MM.1S (cell line): Measurements from ENCODE around the gene KLF1.

ENCODE experiments used
- DNase-seq: peaks from one replicate; pipeline ENCODE4 v3.0.0-alpha.2; 2015
- H2AFZ ChIP-seq: fragments of 300-600 bp; sonication (generic); 2 replicates; pipeline ENCODE4 v1.6.0; 2016; ENCODE audit warnings: antibody characterized with exemption, low read length
- H3F3A ChIP-seq: fragments of 300-600 bp; sonication (generic); 2 replicates; pipeline ENCODE4 v1.6.1; 2016; ENCODE audit warnings: mild to moderate bottlenecking, antibody characterized with exemption, low read length, moderate library complexity, mixed read lengths; ENCODE audit not compliant: insufficient read depth
- H3K27ac ChIP-seq: fragments of 300-600 bp; sonication (generic); 2 replicates; pipeline ENCODE4 v1.5.1; 2016; ENCODE audit warnings: mild to moderate bottlenecking, low read length
- H3K27me3 ChIP-seq: fragments of 300-600 bp; sonication (generic); replicated peaks from 2 replicates; pipeline ENCODE4 v1.6.0; 2016; ENCODE audit warnings: low read length; ENCODE audit not compliant: insufficient read depth
- H3K36me3 ChIP-seq: fragments of 300-600 bp; sonication (generic); replicated peaks from 2 replicates; pipeline ENCODE4 v1.6.1; 2016; ENCODE audit warnings: mild to moderate bottlenecking, low read length, mixed read lengths; ENCODE audit not compliant: insufficient read depth
- H3K4me1 ChIP-seq: fragments of 300-600 bp; sonication (generic); 2 replicates; pipeline ENCODE4 v1.6.1; 2016; ENCODE audit warnings: low read length, mixed read lengths
- H3K4me2 ChIP-seq: fragments of 300-600 bp; sonication (generic); 2 replicates; pipeline ENCODE4 v1.6.0; 2016; ENCODE audit warnings: low read depth, low read length
- H3K4me3 ChIP-seq: fragments of 300-600 bp; sonication (generic); 2 replicates; pipeline ENCODE4 v1.5.1; 2016; ENCODE audit warnings: low read length, mixed read lengths
- H3K79me2 ChIP-seq: fragments of 300-600 bp; sonication (generic); 2 replicates; pipeline ENCODE4 v1.6.1; 2016; ENCODE audit warnings: mixed run types, low read length, mixed read lengths
- H3K9ac ChIP-seq: fragments of 300-600 bp; sonication (generic); 2 replicates; pipeline ENCODE4 v1.6.1; 2016; ENCODE audit warnings: low read length, mixed read lengths
- H3K9me2 ChIP-seq: fragments of 300-600 bp; sonication (generic); replicated peaks from 2 replicates; pipeline ENCODE4 v1.6.1; 2016; ENCODE audit warnings: mild to moderate bottlenecking, low read length, mixed read lengths; ENCODE audit not compliant: insufficient read depth
- H3K9me3 ChIP-seq: fragments of 300-600 bp; sonication (generic); replicated peaks from 2 replicates; pipeline ENCODE4 v1.6.1; 2016; ENCODE audit warnings: mild to moderate bottlenecking, low read length, mixed read lengths; ENCODE audit not compliant: insufficient read depth
- H4K20me1 ChIP-seq: fragments of 300-600 bp; sonication (generic); 2 replicates; pipeline ENCODE4 v1.6.1; 2016; ENCODE audit warnings: mild to moderate bottlenecking, low read length, moderate library complexity, mixed read lengths; ENCODE audit not compliant: insufficient read depth
- EZH2 ChIP-seq: fragments of 300-600 bp; sonication (generic); optimal IDR thresholded peaks from 2 replicates; pipeline ENCODE3; 2017; ENCODE audit warnings: low read depth, mild to moderate bottlenecking, antibody characterized with exemption, low read length, mixed read lengths
- EZH2phosphoT487 ChIP-seq: fragments of 300-600 bp; sonication (generic); IDR thresholded peaks from 2 replicates; pipeline ENCODE4 v1.6.1; 2018; ENCODE audit warnings: antibody characterized with exemption, low read length
- TF ChIP-seq, protein P1 (sequence below): fragments of 300-600 bp; sonication (generic); IDR thresholded peaks from 2 replicates; pipeline ENCODE4 v1.5.1; 2016; ENCODE audit warnings: antibody characterized with exemption, low read length, mixed read lengths

KLF1 gene

DNA sequence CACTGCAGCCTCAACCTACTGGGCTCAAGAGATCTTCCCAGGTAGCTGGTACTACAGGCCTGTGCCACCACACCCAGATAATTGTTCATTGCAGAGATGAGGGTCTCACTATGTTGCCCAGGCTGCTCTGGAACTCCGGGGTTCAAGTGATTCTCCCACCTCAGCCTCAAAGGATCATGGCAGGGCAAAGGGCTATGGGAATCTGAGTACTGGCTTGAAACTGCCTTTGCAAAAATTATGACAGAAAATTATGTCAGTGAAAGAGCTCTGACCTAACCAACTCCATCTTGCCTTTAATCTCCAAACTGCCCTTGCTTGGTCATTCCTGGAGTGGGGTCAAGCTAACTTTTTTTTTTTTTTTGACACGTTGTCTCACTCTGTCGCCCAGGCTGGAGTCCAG, 4.4 kb downstream of the KLF1 start:
- no peak overlapping the region for H3K9ac ChIP-seq
- H3K4me3 ChIP-seq, result no peak overlapping the region
- H3F3A ChIP-seq, result peaks cover 8% of the 10 kb centered on the region
- no peaks in the 10 kb centered on the region for H3K9me3 ChIP-seq
- H3K4me2 ChIP-seq, result no peak overlapping the region
- no peak for TF ChIP-seq EZH2phosphoT487
- TF ChIP-seq, protein P1, sequence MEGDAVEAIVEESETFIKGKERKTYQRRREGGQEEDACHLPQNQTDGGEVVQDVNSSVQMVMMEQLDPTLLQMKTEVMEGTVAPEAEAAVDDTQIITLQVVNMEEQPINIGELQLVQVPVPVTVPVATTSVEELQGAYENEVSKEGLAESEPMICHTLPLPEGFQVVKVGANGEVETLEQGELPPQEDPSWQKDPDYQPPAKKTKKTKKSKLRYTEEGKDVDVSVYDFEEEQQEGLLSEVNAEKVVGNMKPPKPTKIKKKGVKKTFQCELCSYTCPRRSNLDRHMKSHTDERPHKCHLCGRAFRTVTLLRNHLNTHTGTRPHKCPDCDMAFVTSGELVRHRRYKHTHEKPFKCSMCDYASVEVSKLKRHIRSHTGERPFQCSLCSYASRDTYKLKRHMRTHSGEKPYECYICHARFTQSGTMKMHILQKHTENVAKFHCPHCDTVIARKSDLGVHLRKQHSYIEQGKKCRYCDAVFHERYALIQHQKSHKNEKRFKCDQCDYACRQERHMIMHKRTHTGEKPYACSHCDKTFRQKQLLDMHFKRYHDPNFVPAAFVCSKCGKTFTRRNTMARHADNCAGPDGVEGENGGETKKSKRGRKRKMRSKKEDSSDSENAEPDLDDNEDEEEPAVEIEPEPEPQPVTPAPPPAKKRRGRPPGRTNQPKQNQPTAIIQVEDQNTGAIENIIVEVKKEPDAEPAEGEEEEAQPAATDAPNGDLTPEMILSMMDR, result no peak
- TF ChIP-seq EZH2, result no peak
- DNase-seq, result no peak
- no peaks in the 10 kb centered on the region for H3K9me2 ChIP-seq
- peaks cover 11% of the 10 kb centered on the region for H3K4me1 ChIP-seq
- H3K27ac ChIP-seq, result no peak overlapping the region
- no peaks in the 10 kb centered on the region for H3K27me3 ChIP-seq
- no peak overlapping the region for H2AFZ ChIP-seq
- no peaks in the 10 kb centered on the region for H4K20me1 ChIP-seq
- peaks cover 11% of the 10 kb centered on the region; the same call in 1 of the 2 replicates for H3K79me2 ChIP-seq
- H3K36me3 ChIP-seq, result no peaks in the 10 kb centered on the region

DNA sequence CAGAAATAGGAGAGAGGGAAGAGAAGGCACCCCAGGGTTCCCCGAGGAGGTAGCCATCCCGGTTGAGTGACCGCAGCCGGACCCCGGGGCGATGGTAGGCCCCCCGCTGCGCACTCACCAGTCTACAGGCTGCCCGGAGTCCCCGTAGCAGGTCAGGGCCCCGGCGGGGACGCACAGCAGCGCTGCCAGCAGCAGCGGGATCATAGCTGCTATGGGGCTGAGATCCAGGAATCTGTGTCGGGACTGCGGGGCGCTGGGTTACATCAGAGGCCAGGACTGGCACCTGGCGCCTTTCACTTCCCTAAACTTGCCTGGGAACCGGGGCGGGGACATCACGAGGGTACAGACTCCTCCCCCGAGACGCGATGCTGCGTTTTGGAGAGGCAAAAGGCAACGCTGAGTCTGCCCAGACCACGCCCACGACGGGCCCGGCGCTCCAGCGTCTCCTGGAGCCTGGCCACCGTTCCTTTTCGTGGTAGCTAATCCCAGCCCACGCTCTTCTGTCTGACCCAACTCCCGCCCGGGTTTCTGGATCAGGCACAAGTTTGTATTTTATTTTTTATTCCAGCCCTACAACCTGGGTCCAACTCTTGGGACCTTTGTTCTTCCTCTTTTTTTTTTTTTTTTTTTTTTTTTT, 5.7 kb downstream of the KLF1 start, which contains the start of gene DNASE2:
Gene DNASE2, minus strand, starts transcription at position 278 of the 637 bp plus-strand sequence. Its CDS starts 74 bp downstream, at position 204.
- peak; percentile 96 for DNase-seq
- peak within 1 kb of the TSS; percentile 89 for H2AFZ ChIP-seq
- peaks cover 8% of the 10 kb centered on the region for H3F3A ChIP-seq
- H3K79me2 ChIP-seq, result peaks cover 11% of the 10 kb centered on the region; the same call in 1 of the 2 replicates
- TF ChIP-seq EZH2 (no peak), EZH2phosphoT487 (no peak)
- TF ChIP-seq, protein P1, result no peak
- peak within 1 kb of the TSS; percentile 76 for H3K4me3 ChIP-seq
- H3K27ac ChIP-seq, result peak within 1 kb of the TSS; percentile 25; the same call in 1 of the 2 replicates
- H3K4me1 ChIP-seq, result peaks cover 10% of the 10 kb centered on the region
- H3K9ac ChIP-seq, result peak within 1 kb of the TSS; percentile 53; the same call in 1 of the 2 replicates
- peak within 1 kb of the TSS; percentile 97 for H3K4me2 ChIP-seq
- no peaks in the 10 kb centered on the region for H3K27me3 ChIP-seq
- no peaks in the 10 kb centered on the region for H3K36me3 ChIP-seq
- no peaks in the 10 kb centered on the region for H4K20me1 ChIP-seq
- H3K9me2 ChIP-seq, result no peaks in the 10 kb centered on the region
- H3K9me3 ChIP-seq, result no peaks in the 10 kb centered on the region

DNA sequence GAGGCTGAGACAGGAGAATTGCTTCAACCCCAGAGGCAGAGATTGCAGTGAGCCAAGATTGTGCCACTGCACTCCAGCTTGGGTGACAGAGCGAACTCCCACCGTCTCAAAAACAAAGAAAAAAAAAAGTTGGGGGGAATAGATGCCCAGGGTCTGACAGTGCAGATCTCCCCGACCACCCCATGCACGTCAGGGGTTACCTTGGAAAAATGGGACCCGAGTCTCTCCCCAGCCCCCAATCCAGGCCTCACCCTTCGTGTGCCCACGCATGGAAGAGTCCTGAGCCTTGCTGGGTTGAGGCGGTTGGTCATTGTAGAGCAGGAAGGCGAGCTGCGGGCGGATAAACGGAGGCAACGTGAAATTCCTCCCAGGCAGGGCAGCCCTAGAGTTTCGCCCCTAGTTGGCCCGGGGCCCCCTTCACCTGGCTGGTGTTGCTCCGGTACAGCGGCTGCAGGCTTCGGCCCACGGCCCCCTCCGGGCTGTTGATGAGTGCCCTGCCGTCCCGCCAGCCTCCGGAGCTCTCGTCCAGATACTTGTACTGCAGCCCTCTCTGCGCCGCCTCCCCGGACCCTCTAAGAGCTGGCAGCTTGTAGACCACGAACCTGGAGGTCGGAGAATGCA, 6.3 kb downstream of the KLF1 start:
- Histone ChIP-seq H3K79me2 (peaks cover 8% of the 10 kb centered on the region; the same call in 1 of the 2 replicates), H3K9me2 (no peaks in the 10 kb centered on the region), H3K4me1 (peaks cover 5% of the 10 kb centered on the region), H4K20me1 (no peaks in the 10 kb centered on the region), H3K9me3 (no peaks in the 10 kb centered on the region), H3K27me3 (no peaks in the 10 kb centered on the region), H3K27ac (peak overlapping the region; percentile 25; the same call in 1 of the 2 replicates), H3K9ac (peak overlapping the region; percentile 53; the same call in 1 of the 2 replicates), H3F3A (peaks cover 8% of the 10 kb centered on the region), H3K36me3 (no peaks in the 10 kb centered on the region), H2AFZ (peak overlapping the region; percentile 89), H3K4me3 (peak overlapping the region; percentile 76), H3K4me2 (peak overlapping the region; percentile 97)
- TF ChIP-seq EZH2, result no peak
- TF ChIP-seq, protein P1, result no peak
- TF ChIP-seq EZH2phosphoT487, result no peak
- peak; percentile 34 for DNase-seq
